Neural cell (in vitro differentiated cells): ENCODE measurements around the gene CDKN2AIPNL. TPM values are rescaled to one million over a fixed set of nuclear protein-coding genes. Genes with fewer than 3 reads are reported as not detected.

Experiments
- H2AFZ ChIP-seq: fragments of 200-600, 300-800 bp; sonication (generic), shearing (Covaris generic); 2 replicates; pipeline ENCODE4 v1.6.0; 2014; ENCODE audit warnings: low read depth, mild to moderate bottlenecking, antibody characterized with exemption, low read length, moderate library complexity
- H3F3A ChIP-seq: fragments of 200-600 bp; shearing (Covaris generic); 2 replicates; pipeline ENCODE4 v1.6.1; 2016; ENCODE audit warnings: mild to moderate bottlenecking, moderate library complexity, mixed read lengths, antibody characterized with exemption, low read length; ENCODE audit not compliant: insufficient read depth, poor library complexity, severe bottlenecking
- H3K27ac ChIP-seq: fragments of 200-600, 300-800 bp; sonication (generic), shearing (Covaris generic); 2 replicates; pipeline ENCODE4 v1.5.1; 2014; ENCODE audit warnings: mild to moderate bottlenecking, low read length, moderate library complexity
- H3K27me3 ChIP-seq: fragments of 300-800, 200-600 bp; sonication (generic), shearing (Covaris generic); 2 replicates; pipeline ENCODE4 v1.6.0; 2014; ENCODE audit warnings: mild to moderate bottlenecking, low read depth, low read length, moderate library complexity; ENCODE audit not compliant: insufficient read depth
- H3K36me3 ChIP-seq: fragments of 300-800, 200-600 bp; sonication (generic), shearing (Covaris generic); 2 replicates; pipeline ENCODE4 v1.5.1; 2014; ENCODE audit warnings: mild to moderate bottlenecking, antibody characterized with exemption, low read length, moderate library complexity; ENCODE audit not compliant: insufficient read depth
- H3K4me2 ChIP-seq: fragments of 300-800, 200-600 bp; sonication (generic), shearing (Covaris generic); 2 replicates; pipeline ENCODE4 v1.6.0; 2014; ENCODE audit warnings: mild to moderate bottlenecking, low read length
- H3K4me3 ChIP-seq: fragments of 300-800, 200-600 bp; sonication (generic), shearing (Covaris generic); 2 replicates; pipeline ENCODE4 v1.5.1; 2014; ENCODE audit warnings: mild to moderate bottlenecking, low read length, moderate library complexity
- H3K79me2 ChIP-seq: fragments of 200-600 bp; shearing (Covaris generic); replicated peaks from 2 replicates; pipeline ENCODE4 v1.6.0; 2014; ENCODE audit warnings: mild to moderate bottlenecking, low read length, moderate library complexity; ENCODE audit not compliant: insufficient read depth
- H3K9ac ChIP-seq: fragments of 300-800, 200-600 bp; sonication (generic), shearing (Covaris generic); 2 replicates; pipeline ENCODE4 v1.6.1; 2016; ENCODE audit warnings: mild to moderate bottlenecking, low read length, mixed read lengths
- H3K9me2 ChIP-seq: fragments of 200-600 bp; shearing (Covaris generic); 2 replicates; pipeline ENCODE4 v1.6.1; 2016; ENCODE audit warnings: mild to moderate bottlenecking, low read length, mixed read lengths; ENCODE audit not compliant: insufficient read depth
- H3K9me3 ChIP-seq: fragments of 200-600, 300-800 bp; sonication (generic), shearing (Covaris generic); 2 replicates; pipeline ENCODE4 v1.6.1; 2016; ENCODE audit warnings: mild to moderate bottlenecking, mixed run types, low read length, moderate library complexity, mixed read lengths
- H4K20me1 ChIP-seq: fragments of 200-600 bp; shearing (Covaris generic); 2 replicates; pipeline ENCODE4 v1.6.1; 2016; ENCODE audit warnings: mild to moderate bottlenecking, mixed run types; ENCODE audit not compliant: insufficient read depth
- EP300 ChIP-seq: fragments of 450-650 bp; conservative IDR thresholded peaks from 2 replicates; pipeline ENCODE4 v1.6.1; 2014; ENCODE audit warnings: antibody characterized with exemption, mild to moderate bottlenecking, moderate library complexity; ENCODE audit not compliant: poor library complexity, severe bottlenecking
- EZH2 ChIP-seq: fragments of 200-600, 300-800 bp; shearing (Covaris generic), sonication (generic); IDR thresholded peaks from 2 replicates; pipeline ENCODE4 v1.6.1; 2014; ENCODE audit warnings: antibody characterized with exemption, low read length, borderline replicate concordance, mild to moderate bottlenecking; ENCODE audit not compliant: insufficient read depth, poor library complexity, severe bottlenecking
- MXI1 ChIP-seq: fragments of 450-650 bp; conservative IDR thresholded peaks from 2 replicates; pipeline ENCODE4 v1.6.1; 2014; ENCODE audit warnings: antibody characterized with exemption, mild to moderate bottlenecking; ENCODE audit not compliant: poor library complexity, severe bottlenecking
- POLR2AphosphoS5 ChIP-seq: IDR thresholded peaks from 2 replicates; pipeline ENCODE4 v1.6.1; 2012
- RAD21 ChIP-seq: fragments of 450-650 bp; conservative IDR thresholded peaks from 2 replicates; pipeline ENCODE4 v1.6.1; 2014; ENCODE audit warnings: antibody characterized with exemption, mild to moderate bottlenecking, moderate library complexity
- REST ChIP-seq: IDR thresholded peaks from 2 replicates; pipeline ENCODE4 v1.6.1; 2012; ENCODE audit warnings: borderline replicate concordance
- SMC3 ChIP-seq: fragments of 450-650 bp; conservative IDR thresholded peaks from 2 replicates; pipeline ENCODE4 v1.6.1; 2014; ENCODE audit warnings: antibody characterized with exemption, mild to moderate bottlenecking, moderate library complexity; ENCODE audit not compliant: poor library complexity
- TAF1 ChIP-seq: IDR thresholded peaks from 2 replicates; pipeline ENCODE4 v1.6.1; 2012; ENCODE audit warnings: low read depth
- polyA plus RNA-seq: library from polyadenylated mRNA; depleted of rRNA; stranded (reverse); fragments of >200 nt; gene quantifications from 2 replicates; pipeline ENCODE4 v1.2.3, GENCODE V29; 2014
- TF ChIP-seq, protein P1 (sequence below): fragments of 450-650 bp; IDR thresholded peaks from 2 replicates; pipeline ENCODE4 v1.5.1; 2014; ENCODE audit warnings: antibody characterized with exemption, mild to moderate bottlenecking, moderate library complexity; ENCODE audit not compliant: poor library complexity, severe bottlenecking

CDKN2AIPNL gene
- polyA plus RNA-seq, 1 donor from 2014 or later, result 78.4 TPM

GRCh38 chr5:134449167-134449566 lies 37.5 kb upstream of the CDKN2AIPNL start:
- Histone ChIP-seq H3F3A (no peaks in the 10 kb centered on the region), H2AFZ (no peak overlapping the region), H3K36me3 (no peaks in the 10 kb centered on the region), H3K27me3 (no peaks in the 10 kb centered on the region), H3K9ac (no peak overlapping the region), H4K20me1 (no peaks in the 10 kb centered on the region), H3K4me3 (no peak overlapping the region), H3K9me3 (no peaks in the 10 kb centered on the region), H3K9me2 (no peaks in the 10 kb centered on the region), H3K79me2 (no peaks in the 10 kb centered on the region), H3K27ac (no peak overlapping the region), H3K4me2 (no peak overlapping the region)
- TF ChIP-seq POLR2AphosphoS5, result no peak
- TF ChIP-seq REST, result no peak
- TF ChIP-seq, protein P1, sequence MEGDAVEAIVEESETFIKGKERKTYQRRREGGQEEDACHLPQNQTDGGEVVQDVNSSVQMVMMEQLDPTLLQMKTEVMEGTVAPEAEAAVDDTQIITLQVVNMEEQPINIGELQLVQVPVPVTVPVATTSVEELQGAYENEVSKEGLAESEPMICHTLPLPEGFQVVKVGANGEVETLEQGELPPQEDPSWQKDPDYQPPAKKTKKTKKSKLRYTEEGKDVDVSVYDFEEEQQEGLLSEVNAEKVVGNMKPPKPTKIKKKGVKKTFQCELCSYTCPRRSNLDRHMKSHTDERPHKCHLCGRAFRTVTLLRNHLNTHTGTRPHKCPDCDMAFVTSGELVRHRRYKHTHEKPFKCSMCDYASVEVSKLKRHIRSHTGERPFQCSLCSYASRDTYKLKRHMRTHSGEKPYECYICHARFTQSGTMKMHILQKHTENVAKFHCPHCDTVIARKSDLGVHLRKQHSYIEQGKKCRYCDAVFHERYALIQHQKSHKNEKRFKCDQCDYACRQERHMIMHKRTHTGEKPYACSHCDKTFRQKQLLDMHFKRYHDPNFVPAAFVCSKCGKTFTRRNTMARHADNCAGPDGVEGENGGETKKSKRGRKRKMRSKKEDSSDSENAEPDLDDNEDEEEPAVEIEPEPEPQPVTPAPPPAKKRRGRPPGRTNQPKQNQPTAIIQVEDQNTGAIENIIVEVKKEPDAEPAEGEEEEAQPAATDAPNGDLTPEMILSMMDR, result no peak
- TF ChIP-seq EZH2, result no peak
- TF ChIP-seq EP300, result no peak
- no peak for TF ChIP-seq SMC3
- TF ChIP-seq RAD21, result no peak
- no peak for TF ChIP-seq MXI1
- no peak for TF ChIP-seq TAF1

- no peaks in the 10 kb centered on the region for H3F3A ChIP-seq
- no peaks in the 10 kb centered on the region for H3K9me2 ChIP-seq
- no peaks in the 10 kb centered on the region for H4K20me1 ChIP-seq
- H3K27me3 ChIP-seq, result no peaks in the 10 kb centered on the region
- H3K4me2 ChIP-seq, result no peak overlapping the region
- no peak overlapping the region for H3K4me3 ChIP-seq
- TF ChIP-seq EZH2 (no peak), RAD21 (no peak), SMC3 (no peak), MXI1 (no peak), REST (no peak), POLR2AphosphoS5 (no peak), EP300 (no peak), TAF1 (no peak)
- TF ChIP-seq, protein P1, result no peak
- H3K9ac ChIP-seq, result no peak overlapping the region
- H3K36me3 ChIP-seq, result no peaks in the 10 kb centered on the region
- H2AFZ ChIP-seq, result no peak overlapping the region
- no peaks in the 10 kb centered on the region for H3K9me3 ChIP-seq
- no peaks in the 10 kb centered on the region for H3K79me2 ChIP-seq
- H3K27ac ChIP-seq, result no peak overlapping the region
Measured at GRCh38 chr5:134447815-134448520, 36.3 kb upstream of the CDKN2AIPNL start.
